ENCODE results near the gene CD80.
A peak's percentile ranks its signal among the peaks of the same experiment; 100 is the strongest.

CD80 gene

GRCh38 chr3:119506631-119507030, 52.8 kb downstream of the CD80 start:
- Histone ChIP-seq H3K4me3 (no peak overlapping the region), H3K36me3 (peaks cover 60% of the 10 kb centered on the region), H3K4me1 (peaks cover 4% of the 10 kb centered on the region; the same call in 1 of the 2 replicates), H3K27me3 (no peaks in the 10 kb centered on the region), H3K27ac (no peak overlapping the region), H4K20me1 (no peaks in the 10 kb centered on the region), H3K9me3 (no peaks in the 10 kb centered on the region), H3K4me2 (no peak overlapping the region), H3K9ac (no peak overlapping the region)
- TF ChIP-seq Cebpa-rat (IDR thresholded peaks at IDR 0.05) = no peak

DNA sequence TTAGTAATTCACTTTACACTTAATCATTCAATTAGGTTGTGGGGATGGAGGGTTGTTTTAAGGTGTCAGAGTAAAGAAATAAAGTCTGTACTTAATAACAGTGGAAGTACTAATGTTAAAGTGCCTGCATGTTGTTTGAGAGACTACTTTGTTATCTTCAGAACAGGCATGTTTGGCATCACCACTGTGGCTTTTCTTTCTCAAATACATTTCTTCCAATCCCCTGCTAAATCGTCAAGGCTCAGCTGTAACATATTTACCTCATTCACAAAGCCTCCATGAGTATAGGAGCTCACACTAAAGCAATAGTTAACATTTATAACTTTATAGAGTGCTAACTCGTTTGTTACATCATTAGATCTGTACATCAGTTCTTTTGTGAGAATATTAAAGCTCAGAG, 58.5 kb downstream of the CD80 start:
- no peaks in the 10 kb centered on the region for H3K27me3 ChIP-seq
- H3K4me1 ChIP-seq = peaks cover 33% of the 10 kb centered on the region
- no peak overlapping the region for H3K4me3 ChIP-seq
- TF ChIP-seq Cebpa-rat (IDR thresholded peaks at IDR 0.05) = no peak
- H3K9me3 ChIP-seq = no peaks in the 10 kb centered on the region
- no peak overlapping the region for H3K4me2 ChIP-seq
- no peak overlapping the region for H3K27ac ChIP-seq
- no peak overlapping the region for H3K9ac ChIP-seq
- no peaks in the 10 kb centered on the region for H4K20me1 ChIP-seq
- peaks cover 27% of the 10 kb centered on the region for H3K36me3 ChIP-seq

DNA sequence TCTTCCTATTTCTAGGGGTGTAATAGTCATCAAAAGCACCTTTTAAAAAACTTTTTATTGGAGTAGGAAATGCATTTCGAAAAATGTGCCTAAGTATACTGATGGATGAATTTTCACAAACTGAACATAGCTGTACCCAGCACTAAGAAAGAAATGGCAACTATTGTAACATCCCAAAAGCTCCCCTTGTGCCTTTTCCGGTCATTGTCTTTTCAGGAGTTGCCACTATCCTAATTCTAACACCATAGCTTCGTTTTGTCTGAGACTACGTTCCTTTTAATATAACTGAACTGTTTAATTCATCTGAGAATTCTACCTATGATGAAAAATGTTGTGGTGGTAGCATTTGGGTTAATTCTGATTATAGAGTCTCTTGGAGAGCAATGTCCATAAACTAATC, 59.1 kb downstream of the CD80 start:
- Histone ChIP-seq H3K4me2 (peak overlapping the region; percentile 84), H3K9ac (no peak overlapping the region), H3K27me3 (no peaks in the 10 kb centered on the region), H3K27ac (no peak overlapping the region), H3K4me3 (no peak overlapping the region), H4K20me1 (no peaks in the 10 kb centered on the region), H3K9me3 (no peaks in the 10 kb centered on the region), H3K36me3 (peaks cover 21% of the 10 kb centered on the region), H3K4me1 (peaks cover 33% of the 10 kb centered on the region)
- no peak for TF ChIP-seq Cebpa-rat (IDR thresholded peaks at IDR 0.05)

- Histone ChIP-seq H3K9me3 (no peaks in the 10 kb centered on the region), H3K4me1 (peaks cover 33% of the 10 kb centered on the region), H3K9ac (peak within 1 kb of the TSS; percentile 89), H3K4me2 (peak within 1 kb of the TSS; percentile 84), H3K4me3 (peak within 1 kb of the TSS; percentile 80), H3K27me3 (no peaks in the 10 kb centered on the region), H4K20me1 (no peaks in the 10 kb centered on the region), H3K27ac (peak within 1 kb of the TSS; percentile 87), H3K36me3 (peaks cover 7% of the 10 kb centered on the region; the same call in 1 of the 2 replicates)
- no peak for TF ChIP-seq Cebpa-rat (IDR thresholded peaks at IDR 0.05)
Measured at GRCh38 chr3:119498186-119499011, 61.0 kb downstream of the CD80 start, which contains the start of gene TIMMDC1. Gene TIMMDC1, plus strand, starts transcription at chr3:119498547. Its CDS starts 187 bp downstream, at chr3:119498734.

DNA sequence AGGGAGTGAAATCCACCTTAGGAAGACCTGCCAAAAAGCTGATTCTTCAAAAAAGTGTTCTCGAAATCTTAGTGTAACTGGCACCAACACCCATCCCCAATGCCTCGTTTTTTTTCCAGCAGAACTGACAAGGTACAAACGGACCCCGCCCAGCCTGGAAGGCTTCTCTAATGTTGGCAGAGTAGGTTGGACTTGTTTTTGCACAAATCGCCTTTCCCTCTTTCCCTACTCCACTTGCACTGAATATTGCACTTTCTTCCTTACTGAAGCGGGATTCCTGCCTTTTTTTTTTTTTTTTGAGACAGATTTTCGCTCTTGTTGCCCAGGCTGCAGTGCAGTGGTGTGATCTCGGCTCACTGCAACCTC, 61.6 kb downstream of the CD80 start:
- peak overlapping the region; percentile 87 for H3K27ac ChIP-seq
- H3K4me3 ChIP-seq = peak overlapping the region; percentile 80
- no peak for TF ChIP-seq Cebpa-rat (IDR thresholded peaks at IDR 0.05)
- H4K20me1 ChIP-seq = no peaks in the 10 kb centered on the region
- H3K9ac ChIP-seq = peak overlapping the region; percentile 89
- H3K9me3 ChIP-seq = no peaks in the 10 kb centered on the region
- peaks cover 7% of the 10 kb centered on the region; the same call in 1 of the 2 replicates for H3K36me3 ChIP-seq
- peak overlapping the region; percentile 77 for H3K4me2 ChIP-seq
- H3K27me3 ChIP-seq = no peaks in the 10 kb centered on the region
- peaks cover 33% of the 10 kb centered on the region for H3K4me1 ChIP-seq

DNA sequence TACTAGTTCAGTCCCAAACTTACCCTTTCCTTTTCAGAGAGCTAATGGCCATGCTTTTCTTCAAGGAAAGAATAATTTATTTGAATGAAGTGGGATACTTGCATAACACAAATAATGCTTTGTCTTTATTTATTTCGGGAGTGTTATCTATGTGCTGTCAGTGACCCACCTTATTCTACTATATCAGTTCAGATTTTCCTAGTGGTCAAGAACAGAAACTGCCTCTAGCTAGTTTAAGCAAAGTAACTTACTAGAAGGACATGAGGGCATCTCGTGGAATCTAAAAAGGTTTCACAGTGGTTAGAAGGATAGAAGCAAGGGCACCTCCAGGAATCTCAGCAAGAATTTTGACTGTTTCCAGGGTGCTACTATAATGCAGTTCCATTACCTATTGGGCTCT, 64.8 kb downstream of the CD80 start:
- peaks cover 22% of the 10 kb centered on the region for H3K36me3 ChIP-seq
- no peak for TF ChIP-seq Cebpa-rat (IDR thresholded peaks at IDR 0.05)
- no peak overlapping the region for H3K4me2 ChIP-seq
- no peak overlapping the region for H3K27ac ChIP-seq
- no peak overlapping the region for H3K4me3 ChIP-seq
- peaks cover 15% of the 10 kb centered on the region for H3K4me1 ChIP-seq
- no peak overlapping the region for H3K9ac ChIP-seq
- H3K27me3 ChIP-seq = no peaks in the 10 kb centered on the region
- no peaks in the 10 kb centered on the region for H4K20me1 ChIP-seq
- H3K9me3 ChIP-seq = no peaks in the 10 kb centered on the region

DNA sequence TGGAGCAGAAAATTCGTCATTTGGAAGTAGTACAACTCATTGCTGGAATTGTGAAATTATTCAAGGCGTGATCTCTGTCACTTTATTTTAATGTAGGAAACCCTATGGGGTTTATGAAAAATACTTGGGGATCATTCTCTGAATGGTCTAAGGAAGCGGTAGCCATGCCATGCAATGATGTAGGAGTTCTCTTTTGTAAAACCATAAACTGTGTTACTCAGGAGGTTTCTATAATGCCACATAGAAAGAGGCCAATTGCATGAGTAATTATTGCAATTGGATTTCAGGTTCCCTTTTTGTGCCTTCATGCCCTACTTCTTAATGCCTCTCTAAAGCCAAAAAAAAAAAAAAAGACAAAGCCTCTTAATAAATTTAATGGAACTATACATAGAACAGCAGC, 66.6 kb downstream of the CD80 start:
- H3K27me3 ChIP-seq = no peaks in the 10 kb centered on the region
- H3K9me3 ChIP-seq = no peaks in the 10 kb centered on the region
- H3K27ac ChIP-seq = no peak overlapping the region
- TF ChIP-seq Cebpa-rat (IDR thresholded peaks at IDR 0.05) = no peak
- no peaks in the 10 kb centered on the region for H4K20me1 ChIP-seq
- H3K4me2 ChIP-seq = no peak overlapping the region
- no peak overlapping the region for H3K4me3 ChIP-seq
- no peak overlapping the region for H3K9ac ChIP-seq
- peaks cover 7% of the 10 kb centered on the region for H3K4me1 ChIP-seq
- peaks cover 40% of the 10 kb centered on the region for H3K36me3 ChIP-seq

DNA sequence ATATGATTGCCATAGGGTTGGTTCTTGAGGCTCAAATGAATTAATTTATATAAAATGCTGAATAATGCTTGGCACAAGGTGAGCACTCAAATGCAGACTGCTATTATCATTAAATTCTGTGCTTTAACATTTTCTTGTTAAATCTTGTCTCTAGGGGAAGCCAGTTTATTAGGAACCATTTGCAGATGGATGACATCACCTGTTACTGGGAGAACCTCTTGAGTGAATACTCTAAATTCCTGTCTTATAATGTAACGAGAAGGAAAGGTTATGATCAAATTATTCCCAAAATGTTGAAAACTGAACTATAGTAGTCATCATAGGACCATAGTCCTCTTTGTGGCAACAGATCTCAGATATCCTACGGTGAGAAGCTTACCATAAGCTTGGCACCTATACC, 67.3 kb downstream of the CD80 start:
- TF ChIP-seq Cebpa-rat (IDR thresholded peaks at IDR 0.05) = no peak
- H3K4me1 ChIP-seq = peaks cover under 1% of the 10 kb centered on the region; the same call in 1 of the 2 replicates
- no peak overlapping the region for H3K27ac ChIP-seq
- H3K4me3 ChIP-seq = no peak overlapping the region
- H4K20me1 ChIP-seq = no peaks in the 10 kb centered on the region
- H3K27me3 ChIP-seq = no peaks in the 10 kb centered on the region
- H3K9me3 ChIP-seq = no peaks in the 10 kb centered on the region
- peaks cover 46% of the 10 kb centered on the region for H3K36me3 ChIP-seq
- no peak overlapping the region for H3K4me2 ChIP-seq
- H3K9ac ChIP-seq = no peak overlapping the region

- H3K9ac ChIP-seq = no peak overlapping the region
- H4K20me1 ChIP-seq = no peaks in the 10 kb centered on the region
- no peaks in the 10 kb centered on the region for H3K9me3 ChIP-seq
- H3K4me2 ChIP-seq = no peak overlapping the region
- no peak for TF ChIP-seq Cebpa-rat (IDR thresholded peaks at IDR 0.05)
- peaks cover 66% of the 10 kb centered on the region for H3K36me3 ChIP-seq
- no peaks in the 10 kb centered on the region for H3K27me3 ChIP-seq
- H3K27ac ChIP-seq = no peak overlapping the region
- no peaks in the 10 kb centered on the region for H3K4me1 ChIP-seq
- no peak overlapping the region for H3K4me3 ChIP-seq
Measured at GRCh38 chr3:119490153-119490552, 69.3 kb downstream of the CD80 start.

- Histone ChIP-seq H3K4me1 (no peaks in the 10 kb centered on the region), H3K27ac (no peak overlapping the region), H3K4me3 (no peak overlapping the region), H3K27me3 (no peaks in the 10 kb centered on the region), H4K20me1 (no peaks in the 10 kb centered on the region), H3K9ac (no peak overlapping the region), H3K9me3 (no peaks in the 10 kb centered on the region), H3K36me3 (peaks cover 83% of the 10 kb centered on the region), H3K4me2 (no peak overlapping the region)
- TF ChIP-seq Cebpa-rat (IDR thresholded peaks at IDR 0.05) = no peak
Measured at GRCh38 chr3:119485563-119485962, 73.9 kb downstream of the CD80 start.

Data from BLaER1 (cell line).